Breast epithelium (tissue), 4 donors: ENCODE measurements around the gene MED23. TPM values are rescaled to one million over a fixed set of nuclear protein-coding genes. Genes with fewer than 3 reads are reported as not detected.

Experiments used
- DNase-seq, 2 donors: peaks; one replicate each; pipeline ENCODE4 v3.0.0-alpha.2; 2019; ENCODE audit warnings: low spot score in 2 of 2
- H3K27ac ChIP-seq, 2 donors: fragments of 200-600 bp; sonication (generic) in 1 of 2; one replicate each; pipeline ENCODE4 v1.5.1; 2016 to 2019; ENCODE audit warnings: mild to moderate bottlenecking in 1 of 2
- H3K27me3 ChIP-seq, 2 donors: fragments of 200-600 bp; sonication (generic) in 1 of 2; one replicate each; pipeline versions ENCODE4 v1.5.1 to v1.6.0; 2017 to 2019; ENCODE audit warnings: control low read depth in 1 of 2, mild to moderate bottlenecking in 1 of 2
- H3K36me3 ChIP-seq: fragments of 200-600 bp; one replicate; pipeline ENCODE4 v1.5.1; 2019
- H3K4me1 ChIP-seq, 2 donors: fragments of 200-600 bp; sonication (generic); one replicate each; pipeline ENCODE4 v1.5.1; 2016 to 2019; ENCODE audit warnings: control low read depth in 1 of 2
- H3K4me3 ChIP-seq, 3 donors: fragments of 200-600 bp; sonication (generic); 1 replicate in 2 of 3; 2 replicates in 1 of 3; pipeline ENCODE4 v1.5.1; 2016 to 2019; ENCODE audit warnings: mild to moderate bottlenecking in 3 of 3, moderate library complexity in 2 of 3
- H3K9me3 ChIP-seq, 2 donors: fragments of 200-600 bp; sonication (generic) in 1 of 2; one replicate each; pipeline ENCODE4 v1.5.1; 2016 to 2019; ENCODE audit warnings: control low read depth in 1 of 2
- POLR2A ChIP-seq: fragments of 450-650 bp; IDR thresholded peaks from one replicate; pipeline ENCODE4 v1.6.1; 2016; ENCODE audit warnings: antibody characterized with exemption, mild to moderate bottlenecking, moderate library complexity
- POLR2AphosphoS5 ChIP-seq, 3 donors: sonication (generic); formaldehyde crosslinking; IDR thresholded peaks; one replicate each; pipeline ENCODE4 v1.6.1; 2017; ENCODE audit warnings: antibody characterized with exemption in 3 of 3
- intact Hi-C: fragments of 100-400 bp; cut with DNase I; formaldehyde crosslinking; loops from one replicate; pipeline ENCODE4 v1.15.1; 2023; ENCODE audit warnings: low total_unique reads
- total RNA-seq, 3 donors: library from RNA; depleted of rRNA; stranded (reverse); fragments of >200 nt; gene quantifications; one replicate each; pipeline ENCODE4 v1.1.0, GENCODE V29; 2016
- TF ChIP-seq, protein P1 (sequence below), 3 donors: fragments of 450-650 bp; IDR thresholded peaks; one replicate each; pipeline ENCODE4 v1.5.1; 2016 to 2017; ENCODE audit warnings: antibody characterized with exemption in 3 of 3, mild to moderate bottlenecking in 3 of 3, moderate library complexity in 3 of 3

MED23 gene
- total RNA-seq, 3 donors from 2014 or later = 23.7 to 61.8 (median 47.5) TPM

- Histone ChIP-seq H3K27me3 (no peaks in the 10 kb centered on the region), H3K27ac (no peak overlapping the region), H3K4me3 (no peak overlapping the region), H3K9me3 (no peaks in the 10 kb centered on the region), H3K4me1 (no peaks in the 10 kb centered on the region), H3K36me3 (no peaks in the 10 kb centered on the region)
- no peak for DNase-seq
- intact Hi-C loops = no loop called here
- TF ChIP-seq POLR2AphosphoS5 (IDR thresholded peaks at IDR 0.05) = no peak
- TF ChIP-seq, protein P1, sequence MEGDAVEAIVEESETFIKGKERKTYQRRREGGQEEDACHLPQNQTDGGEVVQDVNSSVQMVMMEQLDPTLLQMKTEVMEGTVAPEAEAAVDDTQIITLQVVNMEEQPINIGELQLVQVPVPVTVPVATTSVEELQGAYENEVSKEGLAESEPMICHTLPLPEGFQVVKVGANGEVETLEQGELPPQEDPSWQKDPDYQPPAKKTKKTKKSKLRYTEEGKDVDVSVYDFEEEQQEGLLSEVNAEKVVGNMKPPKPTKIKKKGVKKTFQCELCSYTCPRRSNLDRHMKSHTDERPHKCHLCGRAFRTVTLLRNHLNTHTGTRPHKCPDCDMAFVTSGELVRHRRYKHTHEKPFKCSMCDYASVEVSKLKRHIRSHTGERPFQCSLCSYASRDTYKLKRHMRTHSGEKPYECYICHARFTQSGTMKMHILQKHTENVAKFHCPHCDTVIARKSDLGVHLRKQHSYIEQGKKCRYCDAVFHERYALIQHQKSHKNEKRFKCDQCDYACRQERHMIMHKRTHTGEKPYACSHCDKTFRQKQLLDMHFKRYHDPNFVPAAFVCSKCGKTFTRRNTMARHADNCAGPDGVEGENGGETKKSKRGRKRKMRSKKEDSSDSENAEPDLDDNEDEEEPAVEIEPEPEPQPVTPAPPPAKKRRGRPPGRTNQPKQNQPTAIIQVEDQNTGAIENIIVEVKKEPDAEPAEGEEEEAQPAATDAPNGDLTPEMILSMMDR (IDR thresholded peaks at IDR 0.05) = no peak
- TF ChIP-seq POLR2A = no peak
Measured at GRCh38 chr6:131645846-131646245, 17.8 kb upstream of the MED23 start.

DNA sequence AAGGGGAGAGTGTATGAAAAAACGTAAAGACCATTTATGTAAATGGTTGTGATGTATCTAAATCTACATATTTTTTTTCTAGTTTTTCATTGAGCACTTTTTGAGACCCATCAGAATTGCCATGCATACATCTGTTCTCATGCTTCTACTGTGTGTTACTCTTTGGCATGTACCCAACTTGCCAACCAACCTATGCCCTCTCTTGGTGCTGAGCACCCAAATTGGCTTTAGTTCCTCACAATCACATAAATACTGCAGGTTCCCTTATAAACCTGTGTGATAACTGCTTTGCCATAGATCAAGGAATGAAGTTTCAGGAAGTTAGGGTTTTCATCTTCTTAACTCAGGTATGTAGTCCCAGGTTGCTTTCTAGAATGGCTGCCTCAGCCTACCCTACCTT lies 16.9 kb upstream of the MED23 start:
- intact Hi-C loops = no loop called here
- no peak for DNase-seq
- Histone ChIP-seq H3K36me3 (no peaks in the 10 kb centered on the region), H3K9me3 (no peaks in the 10 kb centered on the region), H3K4me3 (no peak overlapping the region), H3K4me1 (no peaks in the 10 kb centered on the region), H3K27me3 (no peaks in the 10 kb centered on the region), H3K27ac (no peak overlapping the region)
- TF ChIP-seq, protein P1 (IDR thresholded peaks at IDR 0.05) = no peak
- no peak for TF ChIP-seq POLR2A
- no peak for TF ChIP-seq POLR2AphosphoS5 (IDR thresholded peaks at IDR 0.05)

GRCh38 chr6:131643855-131644460 lies 15.9 kb upstream of the MED23 start:
- intact Hi-C loops = no loop called here

DNA sequence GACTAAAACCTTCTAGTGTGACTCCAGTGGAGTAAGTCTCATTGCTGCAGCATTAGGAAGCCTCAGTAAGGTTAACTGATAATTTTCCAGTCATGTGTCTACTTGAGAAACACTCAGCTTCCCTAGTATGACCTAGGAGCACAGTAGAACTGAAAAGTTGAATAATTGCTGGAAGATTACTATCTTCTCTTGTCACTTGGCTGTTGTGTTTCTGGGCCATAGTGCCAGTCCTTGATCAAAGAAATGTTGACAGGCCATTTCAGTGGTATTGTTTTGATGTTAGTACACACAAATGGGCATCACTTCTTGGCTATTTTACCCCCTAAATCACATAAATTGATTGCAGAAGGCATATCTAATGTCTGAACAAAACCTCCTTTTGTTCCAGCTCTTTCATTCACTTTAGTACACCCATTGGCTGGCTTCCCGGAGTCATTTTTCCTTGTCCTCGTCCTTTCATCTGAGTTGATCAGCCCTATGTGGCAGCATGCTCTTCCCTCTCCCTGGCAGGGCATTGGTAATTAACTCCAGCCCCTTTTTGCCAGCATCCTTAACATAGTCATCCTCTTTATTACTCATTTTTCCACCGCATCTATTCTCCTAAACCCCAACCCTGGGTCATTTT lies 15.1 kb upstream of the MED23 start:
- intact Hi-C loops = no loop called here
- H3K4me3 ChIP-seq = no peak overlapping the region
- no peak overlapping the region for H3K27ac ChIP-seq
- no peaks in the 10 kb centered on the region for H3K4me1 ChIP-seq
- TF ChIP-seq, protein P1 (IDR thresholded peaks at IDR 0.05) = no peak
- TF ChIP-seq POLR2A (no peak), POLR2AphosphoS5 (IDR thresholded peaks at IDR 0.05) (no peak)
- no peaks in the 10 kb centered on the region for H3K9me3 ChIP-seq
- H3K27me3 ChIP-seq = no peaks in the 10 kb centered on the region
- no peaks in the 10 kb centered on the region for H3K36me3 ChIP-seq
- DNase-seq = no peak

More at GRCh38 chr6:131643855-131644460, 15.9 kb upstream of the MED23 start:
- Histone ChIP-seq H3K4me3 (no peak overlapping the region), H3K27me3 (no peaks in the 10 kb centered on the region), H3K27ac (no peak overlapping the region), H3K36me3 (no peaks in the 10 kb centered on the region), H3K4me1 (no peaks in the 10 kb centered on the region), H3K9me3 (no peaks in the 10 kb centered on the region)
- no peak for DNase-seq
- TF ChIP-seq POLR2AphosphoS5 (IDR thresholded peaks at IDR 0.05) = no peak
- TF ChIP-seq POLR2A = no peak
- TF ChIP-seq, protein P1 (IDR thresholded peaks at IDR 0.05) = no peak

GRCh38 chr6:131642565-131642964 lies 14.5 kb upstream of the MED23 start:
- no peak overlapping the region for H3K4me3 ChIP-seq
- H3K27me3 ChIP-seq = no peaks in the 10 kb centered on the region
- DNase-seq = no peak
- H3K27ac ChIP-seq = no peak overlapping the region
- no peaks in the 10 kb centered on the region for H3K36me3 ChIP-seq
- TF ChIP-seq, protein P1 (IDR thresholded peaks at IDR 0.05) = no peak
- TF ChIP-seq POLR2A = no peak
- TF ChIP-seq POLR2AphosphoS5 (IDR thresholded peaks at IDR 0.05) = no peak
- intact Hi-C loops = no loop called here
- no peaks in the 10 kb centered on the region for H3K9me3 ChIP-seq
- H3K4me1 ChIP-seq = no peaks in the 10 kb centered on the region
